ENCODE data around the gene CCNH.

The CCNH gene

GRCh38 chr5:87354496-87354895 is 58.2 kb downstream of the CCNH start:
- H3K4me3 ChIP-seq (ENCODE audit: low read depth, low read length) = no peak overlapping the region
- DNase-seq = no peak
- H3K36me3 ChIP-seq = peaks cover 11% of the 10 kb centered on the region; the same call in 1 of the 2 replicates
- TF ChIP-seq CTCF (IDR thresholded peaks at IDR 0.05; ENCODE audit: low read depth, low read length) = no peak
- no peaks in the 10 kb centered on the region for H3K4me1 ChIP-seq
- H3K27me3 ChIP-seq = no peaks in the 10 kb centered on the region
- H3K9me3 ChIP-seq = no peaks in the 10 kb centered on the region

GRCh38 chr5:87347841-87348240 is 64.9 kb downstream of the CCNH start:
- no peak for TF ChIP-seq CTCF (IDR thresholded peaks at IDR 0.05; ENCODE audit: low read depth, low read length)
- Histone ChIP-seq H3K27me3 (no peaks in the 10 kb centered on the region), H3K9me3 (no peaks in the 10 kb centered on the region), H3K4me3 (ENCODE audit: low read depth, low read length) (no peak overlapping the region), H3K36me3 (no peaks in the 10 kb centered on the region), H3K4me1 (peaks cover 3% of the 10 kb centered on the region; the same call in 1 of the 2 replicates)
- DNase-seq = no peak

GRCh38 chr5:87347272-87347671 is 65.5 kb downstream of the CCNH start:
- no peak for DNase-seq
- no peak for TF ChIP-seq CTCF (IDR thresholded peaks at IDR 0.05; ENCODE audit: low read depth, low read length)

More at GRCh38 chr5:87347272-87347671, 65.5 kb downstream of the CCNH start:
- no peaks in the 10 kb centered on the region for H3K9me3 ChIP-seq
- no peaks in the 10 kb centered on the region for H3K27me3 ChIP-seq
- peaks cover 3% of the 10 kb centered on the region; the same call in 1 of the 2 replicates for H3K4me1 ChIP-seq
- no peak overlapping the region for H3K4me3 ChIP-seq (ENCODE audit: low read depth, low read length)
- H3K36me3 ChIP-seq = no peaks in the 10 kb centered on the region; the same call in 1 of the 2 replicates
